ENCODE results near the gene KCNMA1. TPM values are rescaled to one million over a fixed set of nuclear protein-coding genes. Genes with fewer than 3 reads are reported as not detected.

The KCNMA1 gene
- total and polyA plus RNA-seq, 2 donors (not counting 1 experiment from before 2014, with no cell fraction given) = 0.82 to 3.1 TPM

- intact Hi-C loops (cut with micrococcal nuclease) = no loop called here
- ChIA-PET POLR2A (no interaction called here), CTCF (no interaction called here)
- no peak for DNase-seq
- Mint-ChIP-seq H3K4me1 (peaks cover 58% of the 10 kb centered on the region), H3K27me3 (no peaks in the 10 kb centered on the region), H3K27ac (no peak overlapping the region), H3K4me3 (no peak overlapping the region), H3K9me3 (ENCODE audit: insufficient read depth) (no peaks in the 10 kb centered on the region)
- H3K36me3 ChIP-seq (replicated peaks in 1 of 2; ENCODE audit: control extremely low read depth in 1 of 2, control insufficient read depth in 1 of 2, extremely low read depth in 1 of 2, insufficient read depth in 2 of 2, low read length in 1 of 2) = no peaks in the 10 kb centered on the region
- H3K79me2 ChIP-seq (ENCODE audit: control insufficient read depth, insufficient read depth, low read length) = no peaks in the 10 kb centered on the region
- ATAC-seq (ENCODE audit: low read depth) = no peak
- 99% methylated on average over 7 of the region's 9 CpGs for WGBS (ENCODE audit: insufficient coverage)
- no peak overlapping the region for H3K27ac ChIP-seq (ENCODE audit: low read length in 2 of 2)
- no peak for TF ChIP-seq EZH2 (IDR thresholded peaks at IDR 0.05; ENCODE audit: borderline replicate concordance, insufficient read depth, low read depth, low read length, poor library complexity, severe bottlenecking)
- no peak for TF ChIP-seq CTCF (IDR thresholded peaks at IDR 0.05)
- no peak overlapping the region for H2AFZ ChIP-seq (ENCODE audit: insufficient read depth, low read depth, low read length, poor library complexity, severe bottlenecking)
- H3K4me3 ChIP-seq (ENCODE audit: control extremely low read depth in 1 of 5, extremely low read depth in 1 of 5, insufficient read depth in 1 of 5, low read depth in 2 of 5, low read length in 4 of 5) = no peak overlapping the region
- H4K20me1 ChIP-seq (ENCODE audit: control insufficient read depth, insufficient read depth, low read length, poor library complexity, severe bottlenecking) = no peaks in the 10 kb centered on the region
- H3K4me2 ChIP-seq (replicated peaks; ENCODE audit: low read depth, low read length, poor library complexity, severe bottlenecking) = no peak overlapping the region
- no peaks in the 10 kb centered on the region for H3K27me3 ChIP-seq (replicated peaks in 1 of 4; ENCODE audit: control extremely low read depth in 1 of 4, control insufficient read depth in 3 of 4, insufficient read depth in 4 of 4, low read length in 3 of 4)
- H3K9me3 ChIP-seq (ENCODE audit: control extremely low read depth in 1 of 3, control insufficient read depth in 2 of 3, insufficient read depth in 1 of 3, low read length in 2 of 3) = no peaks in the 10 kb centered on the region
- H3K4me1 ChIP-seq (ENCODE audit: control insufficient read depth in 2 of 2, insufficient read depth in 2 of 2, low read length in 2 of 2) = peaks cover 28 to 57% of the 10 kb centered on the region in 2 donors
- no peak overlapping the region for H3K9ac ChIP-seq (ENCODE audit: low read length)
These were observed 758.3 kb downstream of the KCNMA1 start for GRCh38 chr10:76879116-76879913.

GRCh38 chr10:76878514-76878913, 759.1 kb downstream of the KCNMA1 start:
- Histone ChIP-seq H3K4me2 (replicated peaks; ENCODE audit: low read depth, low read length, poor library complexity, severe bottlenecking) (no peak overlapping the region), H3K4me1 (ENCODE audit: control insufficient read depth in 2 of 2, insufficient read depth in 2 of 2, low read length in 2 of 2) (peaks cover 24 to 53% of the 10 kb centered on the region in 2 donors), H3K79me2 (ENCODE audit: control insufficient read depth, insufficient read depth, low read length) (no peaks in the 10 kb centered on the region), H3K27ac (ENCODE audit: low read length in 2 of 2) (no peak overlapping the region), H3K36me3 (replicated peaks in 1 of 2; ENCODE audit: control extremely low read depth in 1 of 2, control insufficient read depth in 1 of 2, extremely low read depth in 1 of 2, insufficient read depth in 2 of 2, low read length in 1 of 2) (no peaks in the 10 kb centered on the region), H4K20me1 (ENCODE audit: control insufficient read depth, insufficient read depth, low read length, poor library complexity, severe bottlenecking) (no peaks in the 10 kb centered on the region), H2AFZ (ENCODE audit: insufficient read depth, low read depth, low read length, poor library complexity, severe bottlenecking) (no peak overlapping the region), H3K9ac (ENCODE audit: low read length) (no peak overlapping the region), H3K4me3 (ENCODE audit: control extremely low read depth in 1 of 5, extremely low read depth in 1 of 5, insufficient read depth in 1 of 5, low read depth in 2 of 5, low read length in 4 of 5) (no peak overlapping the region), H3K27me3 (replicated peaks in 1 of 4; ENCODE audit: control extremely low read depth in 1 of 4, control insufficient read depth in 3 of 4, insufficient read depth in 4 of 4, low read length in 3 of 4) (peaks cover 0 to under 1% (median 0%) of the 10 kb centered on the region in 4 experiments), H3K9me3 (ENCODE audit: control extremely low read depth in 1 of 3, control insufficient read depth in 2 of 3, insufficient read depth in 1 of 3, low read length in 2 of 3) (no peaks in the 10 kb centered on the region)
- H3K4me1 Mint-ChIP-seq = peaks cover 54% of the 10 kb centered on the region
- H3K27me3 Mint-ChIP-seq = no peaks in the 10 kb centered on the region
- ATAC-seq (ENCODE audit: low read depth) = no peak
- no peak for DNase-seq
- no CpG with 5 or more reads among the region's 3 CpGs for WGBS (ENCODE audit: insufficient coverage)
- intact Hi-C loops (cut with micrococcal nuclease) = no loop called here
- no peaks in the 10 kb centered on the region for H3K9me3 Mint-ChIP-seq (ENCODE audit: insufficient read depth)
- ChIA-PET POLR2A (no interaction called here), CTCF (no interaction called here)
- H3K27ac Mint-ChIP-seq = no peak overlapping the region
- no peak overlapping the region for H3K4me3 Mint-ChIP-seq
- no peak for TF ChIP-seq EZH2 (IDR thresholded peaks at IDR 0.05; ENCODE audit: borderline replicate concordance, insufficient read depth, low read depth, low read length, poor library complexity, severe bottlenecking)
- TF ChIP-seq CTCF (IDR thresholded peaks at IDR 0.05) = no peak

All from B cell (primary cell).